NK-92 (cell line): ENCODE results near the gene NOP16.

ENCODE experiments used
- DNase-seq: peaks from one replicate; lab custom pipeline; 2025; ENCODE audit not compliant: unreplicated experiment; lab: John Stamatoyannopoulos, UW

The NOP16 gene

GRCh38 chr5:176360894-176361436 is 27.4 kb downstream of the NOP16 start:
- no peak for DNase-seq

GRCh38 chr5:176359658-176360057 is 28.7 kb downstream of the NOP16 start:
- no peak for DNase-seq

- DNase-seq: no peak
Observed at GRCh38 chr5:176356179-176356566, 32.2 kb downstream of the NOP16 start.

GRCh38 chr5:176355400-176356178 is 32.8 kb downstream of the NOP16 start:
- no peak for DNase-seq

GRCh38 chr5:176353533-176353932 is 34.9 kb downstream of the NOP16 start:
- DNase-seq: no peak

- no peak for DNase-seq
Observed at GRCh38 chr5:176352116-176352878, 36.1 kb downstream of the NOP16 start.

- no peak for DNase-seq
Observed at GRCh38 chr5:176350416-176350815, 38.0 kb downstream of the NOP16 start.

- no peak for DNase-seq
Observed at GRCh38 chr5:176342766-176343458, 45.5 kb downstream of the NOP16 start.

- no peak for DNase-seq
Observed at GRCh38 chr5:176342158-176342483, 46.3 kb downstream of the NOP16 start.

- DNase-seq: no peak
Observed at GRCh38 chr5:176341325-176342157, 46.9 kb downstream of the NOP16 start.

- DNase-seq: no peak
Observed at GRCh38 chr5:176339304-176339703, 49.1 kb downstream of the NOP16 start.

GRCh38 chr5:176337913-176338312 is 50.5 kb downstream of the NOP16 start:
- no peak for DNase-seq

- no peak for DNase-seq
Observed at GRCh38 chr5:176334031-176334770, 54.2 kb downstream of the NOP16 start.
